Tibial artery (tissue), 4 donors: ENCODE data around the gene RBM39.

Experiments used
- DNase-seq, 2 donors: peaks; one replicate each; pipeline ENCODE4 v3.0.0-alpha.2; 2019
- H3K27ac ChIP-seq, 2 donors: fragments of 200-600 bp; sonication (generic) in 1 of 2; 1 replicate in 1 of 2; 2 replicates in 1 of 2; pipeline ENCODE4 v1.5.1; 2018 to 2019; ENCODE audit warnings: mild to moderate bottlenecking in 1 of 2
- H3K27me3 ChIP-seq, 2 donors: fragments of 200-600 bp; sonication (generic) in 1 of 2; one replicate each; pipeline versions ENCODE4 v1.5.1 to v1.6.0; 2016 to 2019
- H3K36me3 ChIP-seq, 3 donors: fragments of 200-600 bp; sonication (generic) in 2 of 3; one replicate each; pipeline ENCODE4 v1.5.1; 2016 to 2019; ENCODE audit warnings: mild to moderate bottlenecking in 2 of 3
- H3K4me1 ChIP-seq, 4 donors: fragments of 200-600 bp; sonication (generic) in 2 of 4; 1 replicate in 3 of 4; 2 replicates in 1 of 4; pipeline ENCODE4 v1.5.1; 2016 to 2019
- H3K4me3 ChIP-seq, 2 donors: fragments of 200-600 bp; sonication (generic) in 1 of 2; 1 replicate in 1 of 2; 2 replicates in 1 of 2; pipeline ENCODE4 v1.5.1; 2018 to 2019; ENCODE audit warnings: mild to moderate bottlenecking in 2 of 2
- H3K9me3 ChIP-seq, 3 donors: fragments of 200-600 bp; sonication (generic) in 1 of 3; one replicate each; pipeline ENCODE4 v1.5.1; 2016 to 2019
- intact Hi-C: fragments of 100-400 bp; cut with DNase I; formaldehyde crosslinking; loops from one replicate; pipeline ENCODE4 v1.15.0; 2023; ENCODE audit warnings: low total_unique reads
- TF ChIP-seq, protein P1 (sequence below), 2 experiments: fragments of 200-600 bp in 1 of 2; fragments of 450-650 bp in 1 of 2; IDR thresholded peaks; one replicate each; pipeline ENCODE4 v1.5.1; 2017 to 2019; ENCODE audit warnings: antibody characterized with exemption in 2 of 2, mild to moderate bottlenecking in 1 of 2, moderate library complexity in 1 of 2

RBM39 gene

DNA sequence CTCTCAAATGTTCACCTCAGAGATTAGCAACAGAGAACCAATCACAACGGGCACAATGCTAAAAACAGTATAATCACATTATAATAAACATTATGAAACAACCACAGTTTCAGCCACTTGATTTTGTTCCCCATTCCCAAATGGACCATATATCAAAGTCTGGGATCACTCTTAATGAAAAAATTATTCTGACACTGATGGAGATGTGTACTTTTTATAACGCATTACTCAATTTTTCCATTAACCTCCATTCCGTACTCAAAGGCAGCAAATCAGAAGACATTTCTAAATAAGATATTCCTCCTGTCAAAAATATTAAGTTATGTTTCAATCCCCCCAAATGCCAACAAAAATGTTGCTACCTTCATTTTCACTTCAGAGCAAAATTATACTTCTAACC lies 80.2 kb downstream of the RBM39 start:
- intact Hi-C loops, result loop anchor here (2.0 to 5.0 kb wide), 2 partner anchors 45 to 225 kb away; partner anchors contain the start of gene SPAG4
- TF ChIP-seq, protein P1, sequence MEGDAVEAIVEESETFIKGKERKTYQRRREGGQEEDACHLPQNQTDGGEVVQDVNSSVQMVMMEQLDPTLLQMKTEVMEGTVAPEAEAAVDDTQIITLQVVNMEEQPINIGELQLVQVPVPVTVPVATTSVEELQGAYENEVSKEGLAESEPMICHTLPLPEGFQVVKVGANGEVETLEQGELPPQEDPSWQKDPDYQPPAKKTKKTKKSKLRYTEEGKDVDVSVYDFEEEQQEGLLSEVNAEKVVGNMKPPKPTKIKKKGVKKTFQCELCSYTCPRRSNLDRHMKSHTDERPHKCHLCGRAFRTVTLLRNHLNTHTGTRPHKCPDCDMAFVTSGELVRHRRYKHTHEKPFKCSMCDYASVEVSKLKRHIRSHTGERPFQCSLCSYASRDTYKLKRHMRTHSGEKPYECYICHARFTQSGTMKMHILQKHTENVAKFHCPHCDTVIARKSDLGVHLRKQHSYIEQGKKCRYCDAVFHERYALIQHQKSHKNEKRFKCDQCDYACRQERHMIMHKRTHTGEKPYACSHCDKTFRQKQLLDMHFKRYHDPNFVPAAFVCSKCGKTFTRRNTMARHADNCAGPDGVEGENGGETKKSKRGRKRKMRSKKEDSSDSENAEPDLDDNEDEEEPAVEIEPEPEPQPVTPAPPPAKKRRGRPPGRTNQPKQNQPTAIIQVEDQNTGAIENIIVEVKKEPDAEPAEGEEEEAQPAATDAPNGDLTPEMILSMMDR (IDR thresholded peaks at IDR 0.05), result no peak
- DNase-seq, result no peak
- H3K9me3 ChIP-seq, result no peaks in the 10 kb centered on the region
- peak overlapping the region; percentile 67 to 87 for H3K4me3 ChIP-seq
- peak overlapping the region; percentile 42 to 93 for H3K27ac ChIP-seq
- peaks cover 0 to 67% (median 31%) of the 10 kb centered on the region in 4 donors for H3K4me1 ChIP-seq
- no peaks in the 10 kb centered on the region for H3K36me3 ChIP-seq
- H3K27me3 ChIP-seq, result no peaks in the 10 kb centered on the region

DNA sequence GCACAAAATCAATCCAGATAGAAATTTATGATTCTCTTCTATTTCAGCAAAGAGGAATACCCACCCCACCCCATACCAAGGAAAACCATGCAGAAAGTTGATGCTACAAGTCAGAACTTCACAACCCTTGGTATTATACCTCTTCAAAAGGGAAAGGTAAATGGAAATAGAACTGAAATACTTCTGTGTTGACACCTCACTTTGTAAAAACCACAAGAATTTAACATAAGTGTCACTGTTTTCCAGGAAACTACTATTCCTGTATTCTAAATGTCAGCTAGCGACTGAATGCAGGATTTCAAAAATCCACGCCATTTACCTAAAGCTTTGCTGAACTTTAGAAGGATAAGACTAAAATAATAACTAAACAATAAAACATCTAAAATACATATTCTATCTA lies 81.0 kb downstream of the RBM39 start:
- H3K27me3 ChIP-seq, result no peaks in the 10 kb centered on the region
- H3K27ac ChIP-seq, result peak overlapping the region; percentile 42 to 93
- peaks cover 0 to 75% (median 31%) of the 10 kb centered on the region in 4 donors for H3K4me1 ChIP-seq
- H3K36me3 ChIP-seq, result no peaks in the 10 kb centered on the region
- TF ChIP-seq, protein P1 (IDR thresholded peaks at IDR 0.05), result no peak
- no peaks in the 10 kb centered on the region for H3K9me3 ChIP-seq
- intact Hi-C loops, result loop anchor here (5.0 kb wide), 1 partner anchor 44 kb away; the partner anchor contains the start of gene SPAG4
- peak overlapping the region in 1 of 2 donors; percentile 87 for H3K4me3 ChIP-seq
- no peak for DNase-seq

DNA sequence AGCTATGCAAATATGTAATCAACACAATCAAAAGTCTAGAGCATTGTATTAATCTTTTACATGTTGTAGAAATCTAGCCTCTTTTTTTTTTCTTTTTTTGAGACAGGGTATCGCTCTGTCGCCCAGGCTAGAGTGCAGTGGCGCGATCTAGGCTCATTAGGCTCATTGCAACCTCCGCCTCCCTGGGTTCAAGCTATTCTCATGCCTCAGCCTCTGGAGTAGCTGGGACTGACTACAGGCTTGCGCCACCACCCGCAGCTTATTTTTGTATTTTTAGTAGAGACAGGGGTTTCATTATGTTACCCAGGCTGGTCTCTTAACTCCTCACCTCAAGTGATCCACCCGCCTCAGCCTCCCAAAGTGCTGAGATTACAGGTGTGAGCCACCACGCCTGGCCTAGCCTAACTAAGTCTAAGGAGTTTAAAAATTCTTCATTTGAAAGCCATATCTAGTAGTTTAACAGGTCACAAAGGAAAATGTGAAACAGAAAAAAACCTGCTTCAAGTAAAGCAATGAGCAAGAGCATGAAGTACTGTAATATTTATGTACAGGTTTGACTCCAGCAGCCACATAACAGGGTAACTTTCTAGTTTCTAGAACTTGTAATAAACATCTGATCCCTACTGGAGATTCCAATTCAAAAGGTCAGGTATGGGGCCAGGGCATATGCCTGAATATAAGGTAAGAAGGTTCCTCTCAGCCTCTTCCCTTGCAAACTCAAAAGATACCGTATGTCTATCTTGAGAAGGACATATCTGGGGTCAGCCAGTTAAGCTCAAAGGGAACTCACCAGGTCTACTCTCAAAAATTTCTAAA lies 81.7 kb downstream of the RBM39 start:
- no peak for DNase-seq
- intact Hi-C loops, result loop anchor here (5.0 kb wide), 1 partner anchor 43 kb away; the partner anchor contains the start of gene SPAG4
- Histone ChIP-seq H3K4me3 (no peak overlapping the region), H3K27ac (peak overlapping the region; percentile 42 to 93), H3K27me3 (no peaks in the 10 kb centered on the region), H3K4me1 (peaks cover 0 to 76% (median 31%) of the 10 kb centered on the region in 4 donors), H3K9me3 (no peaks in the 10 kb centered on the region), H3K36me3 (no peaks in the 10 kb centered on the region)
- TF ChIP-seq, protein P1 (IDR thresholded peaks at IDR 0.05), result no peak

DNA sequence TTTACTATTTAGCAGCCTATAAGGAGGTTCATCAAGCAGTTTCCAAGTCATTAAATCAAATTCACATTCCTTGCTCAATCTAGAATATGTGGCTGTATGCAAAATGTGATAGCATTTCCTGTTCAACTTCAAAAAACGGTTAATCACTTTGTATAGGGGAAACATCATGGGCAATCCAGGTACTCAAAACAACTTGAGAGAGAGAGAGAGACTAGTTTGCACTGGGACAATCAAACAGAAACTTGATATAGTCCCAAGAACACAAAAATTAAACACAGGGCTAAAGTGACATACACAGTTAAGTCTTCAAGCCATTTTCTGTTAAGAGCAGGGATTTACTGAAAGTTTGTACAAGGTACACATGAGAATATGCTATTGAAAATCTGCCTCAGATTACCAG lies 84.8 kb downstream of the RBM39 start:
- peaks cover 0 to 67% (median 33%) of the 10 kb centered on the region in 4 donors for H3K4me1 ChIP-seq
- no peak overlapping the region for H3K4me3 ChIP-seq
- H3K36me3 ChIP-seq, result peaks cover 16 to 29% (median 27%) of the 10 kb centered on the region in 3 donors
- no peak for DNase-seq
- no peaks in the 10 kb centered on the region for H3K27me3 ChIP-seq
- H3K9me3 ChIP-seq, result no peaks in the 10 kb centered on the region
- TF ChIP-seq, protein P1 (IDR thresholded peaks at IDR 0.05), result no peak
- no peak overlapping the region for H3K27ac ChIP-seq
- intact Hi-C loops, result no loop called here

DNA sequence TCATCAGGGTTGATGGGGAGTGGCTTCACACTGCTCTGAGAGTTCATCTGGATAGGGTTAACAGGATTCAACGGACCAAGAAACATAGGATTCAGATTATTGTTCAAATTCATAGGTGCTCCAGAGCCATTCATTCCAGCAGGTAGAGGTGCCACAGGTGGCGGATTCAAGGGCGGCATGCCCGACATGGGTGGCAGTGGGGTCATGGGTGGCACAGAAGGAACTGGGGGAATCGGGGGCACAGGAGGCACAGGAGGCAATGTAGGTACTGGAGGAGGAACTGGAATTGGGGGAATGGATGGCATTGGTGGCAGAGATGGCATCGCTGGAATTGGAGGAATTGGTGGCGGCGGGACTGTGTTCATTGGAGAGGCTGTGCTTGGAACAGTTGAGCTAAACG lies 87.6 kb downstream of the RBM39 start:
- no peak overlapping the region for H3K4me3 ChIP-seq
- TF ChIP-seq, protein P1 (IDR thresholded peaks at IDR 0.05), result no peak
- peaks cover 16 to 29% (median 27%) of the 10 kb centered on the region in 3 donors for H3K36me3 ChIP-seq
- H3K27me3 ChIP-seq, result no peaks in the 10 kb centered on the region
- peaks cover 0 to 56% (median 17%) of the 10 kb centered on the region in 4 donors for H3K4me1 ChIP-seq
- no peaks in the 10 kb centered on the region for H3K9me3 ChIP-seq
- intact Hi-C loops, result no loop called here
- H3K27ac ChIP-seq, result no peak overlapping the region
- DNase-seq, result no peak
